SK-N-SH (cell line): Measurements from ENCODE around the gene UFC1.

Source experiments
- CTCF ChIP-seq: fragments of 200-600 bp; sonication (generic); IDR thresholded peaks from 2 replicates; pipeline ENCODE4 v1.6.1; 2017; ENCODE audit warnings: antibody characterized with exemption, mild to moderate bottlenecking, moderate library complexity
- EP300 ChIP-seq, 2 experiments: IDR thresholded peaks; 2 replicates each; pipeline versions ENCODE4 v1.4.0 to v1.6.1; 2012; ENCODE audit warnings: borderline replicate concordance in 1 of 2, low read depth in 1 of 2, low read length in 1 of 2
- IRF3 ChIP-seq: fragments of 150-350 bp; IDR thresholded peaks from 2 replicates; pipeline ENCODE4 v1.6.1; 2016; ENCODE audit warnings: mild to moderate bottlenecking, low read depth, low read length

GRCh38 chr1:161117759-161118581, 35.8 kb upstream of the UFC1 start, which contains the start of the genes NIT1 and PFDN2:
- TF ChIP-seq CTCF: no peak
- TF ChIP-seq IRF3: no peak
- no peak for TF ChIP-seq EP300 (IDR thresholded peaks at IDR 0.05; ENCODE audit: borderline replicate concordance in 1 of 2, low read depth in 1 of 2, low read length in 1 of 2)
